ENCODE data around the gene DLK1.

DLK1 gene

GRCh38 chr14:100706860-100707259, 19.8 kb upstream of the DLK1 start:
- no peak overlapping the region for H3K4me3 ChIP-seq (ENCODE audit: low read depth, low read length)
- TF ChIP-seq CTCF (IDR thresholded peaks at IDR 0.05; ENCODE audit: insufficient read depth, low read depth, low read length, missing control alignments), result no peak
- DNase-seq (ENCODE audit: low read depth), result no peak

GRCh38 chr14:100708425-100709288, 18.0 kb upstream of the DLK1 start:
- no peak overlapping the region for H3K4me3 ChIP-seq (ENCODE audit: low read depth, low read length)
- TF ChIP-seq CTCF (IDR thresholded peaks at IDR 0.05; ENCODE audit: insufficient read depth, low read depth, low read length, missing control alignments), result no peak
- no peak for DNase-seq (ENCODE audit: low read depth)

GRCh38 chr14:100709289-100710284, 17.1 kb upstream of the DLK1 start:
- no peak for DNase-seq (ENCODE audit: low read depth)
- H3K4me3 ChIP-seq (ENCODE audit: low read depth, low read length), result no peak overlapping the region
- no peak for TF ChIP-seq CTCF (IDR thresholded peaks at IDR 0.05; ENCODE audit: insufficient read depth, low read depth, low read length, missing control alignments)

GRCh38 chr14:100710391-100710790, 16.3 kb upstream of the DLK1 start:
- no peak for DNase-seq (ENCODE audit: low read depth)
- TF ChIP-seq CTCF (IDR thresholded peaks at IDR 0.05; ENCODE audit: insufficient read depth, low read depth, low read length, missing control alignments), result no peak
- no peak overlapping the region for H3K4me3 ChIP-seq (ENCODE audit: low read depth, low read length)

- H3K4me3 ChIP-seq (ENCODE audit: low read depth, low read length), result no peak overlapping the region
- TF ChIP-seq CTCF (IDR thresholded peaks at IDR 0.05; ENCODE audit: insufficient read depth, low read depth, low read length, missing control alignments), result no peak
- DNase-seq (ENCODE audit: low read depth), result no peak
These were observed 15.7 kb upstream of the DLK1 start for GRCh38 chr14:100710826-100711462.

- no peak overlapping the region for H3K4me3 ChIP-seq (ENCODE audit: low read depth, low read length)
- DNase-seq (ENCODE audit: low read depth), result no peak
- no peak for TF ChIP-seq CTCF (IDR thresholded peaks at IDR 0.05; ENCODE audit: insufficient read depth, low read depth, low read length, missing control alignments)
These were observed 15.2 kb upstream of the DLK1 start for GRCh38 chr14:100711493-100711892.

Measured in GM12865 (cell line).